NCI-H146 treated with DMSO at 0.1 percent for 48 hours (cell line): ENCODE data around the gene NSF.
"Not testable (repeated sequence)": the region's sequence is repeated elsewhere in the genome, so short reads cannot be mapped to it uniquely, and the experiment has no call there.

Experiments
- DNase-seq: peaks from one replicate; lab custom pipeline; 2025; ENCODE audit not compliant: unreplicated experiment; lab: John Stamatoyannopoulos, UW

Gene NSF

GRCh38 chr17:46773676-46774075, 183.2 kb downstream of the NSF start:
- no peak for DNase-seq

- no peak for DNase-seq
Measured at GRCh38 chr17:46774108-46774737, 183.8 kb downstream of the NSF start.

DNA sequence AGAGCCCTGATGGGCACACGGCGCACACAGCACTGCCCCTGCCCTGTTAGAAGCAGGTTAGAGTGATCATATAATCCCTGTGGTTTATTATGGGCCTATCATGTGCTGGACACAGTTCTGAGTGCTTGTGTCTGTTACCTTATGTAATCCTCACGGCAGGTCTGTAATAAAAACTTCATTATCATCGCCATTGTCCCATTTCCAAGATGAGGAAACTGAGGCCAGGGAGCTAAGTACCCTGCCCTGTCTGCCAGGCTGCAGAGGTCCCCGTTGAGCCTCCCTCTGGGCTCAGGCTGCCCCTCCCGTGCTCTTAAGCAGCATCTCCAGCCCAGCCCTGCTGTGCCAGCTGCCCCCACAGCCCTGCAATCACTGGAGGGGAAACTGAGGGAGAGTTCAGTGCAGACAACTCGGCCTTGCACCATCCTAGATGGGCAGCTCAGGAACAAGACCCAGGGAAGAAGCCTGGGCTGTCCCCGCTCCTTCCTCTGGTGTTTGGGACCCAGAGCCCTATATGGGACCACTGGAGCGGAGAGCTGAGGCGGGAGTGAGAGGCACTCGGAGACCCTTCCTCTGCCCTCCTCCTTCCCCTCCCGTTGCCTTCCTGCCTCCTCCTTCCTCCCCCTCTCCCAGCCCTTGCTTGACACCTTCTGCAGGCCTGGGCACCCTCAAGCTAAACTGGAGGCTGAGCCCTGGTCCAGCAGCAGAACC, 186.0 kb downstream of the NSF start:
- DNase-seq, result no peak

- DNase-seq, result no peak
Measured at GRCh38 chr17:46777943-46778915, 187.8 kb downstream of the NSF start.

DNA sequence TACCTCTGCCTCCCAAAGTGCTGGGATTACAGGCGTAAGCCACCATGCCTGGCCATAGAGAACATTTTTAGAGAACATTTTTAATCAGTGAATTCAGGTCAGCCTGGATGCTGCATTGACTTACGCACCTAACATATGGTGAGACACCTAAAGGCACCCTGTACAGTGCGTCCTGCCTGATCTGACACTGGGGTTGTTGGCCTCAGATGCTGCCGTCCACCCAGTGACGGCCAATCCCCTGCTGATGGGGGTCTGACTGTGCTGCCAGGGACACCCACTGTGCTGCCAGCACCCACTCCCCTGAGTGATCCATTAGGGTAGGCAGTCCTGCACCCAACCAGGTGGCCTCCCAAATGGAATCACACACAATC, 189.5 kb downstream of the NSF start:
- DNase-seq, result no peak

- DNase-seq, result no peak
Measured at GRCh38 chr17:46782250-46782953, 191.9 kb downstream of the NSF start.

- DNase-seq, result no peak
Measured at GRCh38 chr17:46783031-46783593, 192.6 kb downstream of the NSF start.

GRCh38 chr17:46785696-46786095, 195.2 kb downstream of the NSF start:
- DNase-seq, result no peak

DNA sequence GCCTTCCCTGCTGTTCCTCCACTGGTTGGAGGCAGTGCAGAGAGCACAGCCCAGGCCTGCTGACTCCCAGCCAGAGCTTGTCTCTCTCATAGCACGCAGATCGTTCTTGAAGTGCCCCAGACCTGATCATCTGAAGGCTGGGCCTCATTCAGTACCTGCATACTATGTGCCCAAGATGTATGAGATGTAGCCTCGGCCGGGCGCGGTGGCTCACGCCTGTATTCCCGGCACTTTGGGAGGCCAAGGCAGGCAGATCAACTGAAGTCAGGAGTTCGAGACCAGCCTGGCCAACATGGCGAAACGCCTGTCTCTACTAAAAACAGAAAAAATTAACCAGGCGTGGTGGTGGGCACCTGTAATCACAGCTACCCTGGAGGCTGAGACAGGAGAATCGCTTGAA, 197.0 kb downstream of the NSF start:
- DNase-seq, result no peak

- no peak for DNase-seq
Measured at GRCh38 chr17:46788300-46788699, 197.8 kb downstream of the NSF start.

- peak; percentile 35 for DNase-seq
Measured at GRCh38 chr17:46788796-46789195, 198.3 kb downstream of the NSF start.

DNA sequence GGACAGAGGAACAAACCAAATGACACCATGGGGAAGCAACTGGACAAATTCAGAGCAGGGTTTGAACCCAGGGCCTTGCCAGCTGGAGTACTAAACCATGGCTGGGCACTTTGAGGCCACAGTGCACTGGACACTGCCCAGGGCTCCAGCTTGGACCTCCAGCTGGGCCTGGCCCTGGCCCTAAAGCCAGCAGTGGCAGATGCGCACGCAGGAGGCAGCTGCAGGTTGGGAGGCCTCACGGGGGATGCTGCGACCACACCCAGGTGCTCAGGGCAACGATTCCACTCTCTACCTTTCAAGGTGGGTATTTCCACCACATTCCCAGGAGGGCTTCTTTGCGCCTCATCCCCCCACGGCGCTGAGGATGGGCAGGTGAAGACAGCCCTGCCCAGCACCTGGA, 199.1 kb downstream of the NSF start:
- DNase-seq, result no peak

- DNase-seq, result no peak
Measured at GRCh38 chr17:46790216-46790615, 199.7 kb downstream of the NSF start.

DNA sequence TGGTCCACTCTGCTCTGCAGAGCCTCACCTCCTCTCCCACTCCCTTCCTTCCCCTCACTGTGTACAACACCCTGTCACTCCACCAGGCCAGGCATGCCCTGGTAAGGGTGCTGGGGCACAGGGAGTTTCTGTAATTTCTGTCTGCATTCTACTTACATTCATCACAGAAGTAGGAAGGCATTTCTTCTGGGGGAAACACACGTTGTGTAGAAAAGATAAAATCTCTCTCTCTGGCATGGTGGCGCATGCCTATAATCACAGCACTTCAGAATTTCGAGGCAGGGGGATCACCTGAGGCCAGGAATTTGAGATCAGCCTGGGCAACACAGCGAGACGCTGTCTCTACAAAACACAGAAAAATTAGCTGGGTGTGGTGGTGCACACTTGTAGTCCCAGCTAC, 201.1 kb downstream of the NSF start:
- no peak for DNase-seq

DNA sequence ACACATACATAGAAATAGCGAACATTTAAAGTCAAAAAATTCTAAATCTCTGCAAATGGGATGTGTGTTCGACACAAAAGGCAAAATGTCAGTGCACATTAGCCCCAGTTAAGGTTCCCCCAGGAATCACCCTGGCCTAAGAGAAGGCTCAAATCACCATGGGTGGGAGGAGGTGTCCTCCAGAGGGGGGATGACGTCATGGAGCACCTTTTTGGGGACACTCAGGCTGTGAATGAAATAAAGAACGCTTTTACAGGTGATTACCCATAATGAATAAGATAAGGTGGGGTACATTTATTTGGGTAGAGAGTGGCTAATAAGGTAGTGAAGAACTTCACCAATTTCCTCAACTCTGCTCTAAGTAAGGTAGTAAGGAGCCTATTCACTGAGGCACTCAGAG, 201.6 kb downstream of the NSF start:
- no peak for DNase-seq

DNA sequence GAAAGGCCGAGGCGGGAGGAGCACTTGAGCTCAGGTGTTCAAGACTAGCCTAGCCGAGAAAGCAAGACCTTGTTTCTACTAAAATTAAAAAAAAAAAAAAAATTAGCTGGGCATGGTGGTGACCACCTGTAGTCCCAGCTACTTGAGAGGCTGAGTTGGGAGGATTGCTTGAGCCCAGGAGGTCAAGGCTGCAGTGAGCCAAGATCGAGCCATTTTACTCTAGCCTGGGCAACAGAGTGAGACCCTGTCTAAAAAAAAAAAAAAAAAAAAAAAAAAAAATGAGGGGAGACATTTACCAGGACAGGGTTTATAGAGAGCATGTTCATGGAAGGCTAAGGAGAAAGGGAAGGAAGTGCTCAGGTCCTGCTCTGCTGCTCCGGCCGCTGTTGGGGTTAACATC, 202.6 kb downstream of the NSF start:
- DNase-seq, result not testable (repeated sequence)

DNA sequence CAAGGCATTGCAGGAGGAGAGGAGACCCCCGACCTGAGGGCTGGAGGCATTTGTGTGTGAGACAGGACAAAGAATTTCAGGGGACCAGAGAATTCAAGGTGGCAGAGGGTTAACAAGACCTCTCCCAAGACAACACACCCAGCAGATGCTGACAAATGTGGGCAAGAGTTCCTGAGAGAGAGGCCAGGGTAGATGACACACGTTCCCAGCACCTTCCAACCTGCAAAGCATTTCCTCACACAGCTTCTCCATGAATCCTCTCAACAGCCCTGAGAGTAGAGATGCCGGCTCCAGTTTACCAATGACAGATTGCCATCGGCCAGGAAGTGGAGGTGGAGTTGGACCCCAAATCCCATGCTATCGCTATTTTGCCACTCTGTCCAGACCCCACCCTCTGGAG, 203.1 kb downstream of the NSF start:
- DNase-seq, result no peak

DNA sequence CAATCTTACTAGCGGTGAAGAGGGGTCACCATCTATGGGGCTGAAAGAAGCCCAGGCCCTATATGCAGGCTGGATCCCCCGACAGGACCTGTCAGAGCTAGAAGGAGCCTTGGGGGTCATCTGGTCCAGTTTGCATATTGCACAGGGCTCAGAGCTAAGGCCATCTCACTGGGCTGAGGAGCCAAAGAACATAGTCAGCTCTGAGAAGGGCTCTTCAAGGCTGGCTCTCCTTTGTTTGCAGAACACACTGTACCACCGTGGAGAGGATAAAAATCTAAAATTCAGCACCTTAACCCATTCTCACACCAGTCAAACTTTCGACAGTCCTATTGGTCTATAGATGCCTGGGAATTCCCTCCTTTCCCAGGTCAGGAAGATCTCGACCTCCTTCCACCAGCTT, 203.8 kb downstream of the NSF start:
- no peak for DNase-seq

GRCh38 chr17:46795379-46795952, 205.0 kb downstream of the NSF start:
- DNase-seq, result peak; percentile 27

DNA sequence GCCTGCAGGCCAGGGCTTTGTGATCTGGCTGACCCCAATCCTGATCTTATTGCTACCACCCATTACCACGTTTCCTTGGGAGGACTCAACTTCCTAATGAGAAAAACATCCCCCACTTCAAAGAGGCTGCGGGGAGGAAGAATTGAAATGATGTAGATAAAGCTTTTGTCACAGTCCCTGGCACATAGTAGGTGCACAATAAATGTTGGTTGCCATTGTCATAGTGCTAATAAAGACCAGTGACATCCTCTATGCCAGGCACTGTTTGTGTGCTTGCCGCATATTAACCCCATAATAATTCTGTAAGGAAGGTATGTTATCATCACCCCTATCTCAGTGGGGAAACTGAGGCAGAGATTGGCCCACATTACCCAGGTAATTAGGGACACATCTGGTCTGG, 205.6 kb downstream of the NSF start:
- no peak for DNase-seq

DNA sequence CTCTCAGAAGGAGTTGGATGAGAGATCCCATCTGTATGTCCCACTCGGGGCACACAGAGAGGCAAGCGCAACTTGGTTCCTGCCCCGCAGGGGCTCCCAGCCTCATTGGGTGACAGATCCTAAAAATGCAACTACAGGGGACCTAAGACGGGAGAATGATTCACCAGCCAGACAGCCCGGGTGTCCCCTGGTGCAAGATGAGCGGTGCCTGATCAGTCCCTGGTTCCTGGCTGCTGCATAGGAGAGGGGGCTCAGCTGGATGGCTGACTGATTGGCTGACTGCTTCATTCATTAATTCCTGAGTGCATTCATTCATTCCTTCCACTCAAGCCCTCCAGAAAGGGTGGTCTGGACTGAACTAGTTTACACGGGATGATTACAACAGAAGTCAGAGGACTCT, 206.1 kb downstream of the NSF start:
- DNase-seq, result no peak
